H1 (cell line): ENCODE data around the gene TSPAN4.

Source experiments
- CEBPB ChIP-seq: IDR thresholded peaks from 2 replicates; pipeline ENCODE4 v1.6.1; 2012; ENCODE audit warnings: low read depth, low read length
- CHD1 ChIP-seq: IDR thresholded peaks from 2 replicates; pipeline ENCODE4 v1.6.1; 2012; ENCODE audit warnings: low read depth, low read length, improper control_type of control experiment
- CTCF ChIP-seq, 3 experiments: IDR thresholded peaks; 1 replicate in 2 of 3; 2 replicates in 1 of 3; pipeline versions ENCODE4 v1.5.1 to v1.6.1; 2011; ENCODE audit warnings: low read length in 3 of 3, mild to moderate bottlenecking in 3 of 3, inconsistent platforms in 2 of 3, low read depth in 1 of 3, moderate library complexity in 1 of 3; ENCODE audit not compliant: insufficient read depth in 1 of 3; ENCODE audit errors: control extremely low read depth in 1 of 3
- EP300 ChIP-seq, 2 experiments: IDR thresholded peaks; 1 replicate in 1 of 2; 2 replicates in 1 of 2; pipeline ENCODE4 v1.6.1; 2011 to 2012; ENCODE audit warnings: low read depth in 2 of 2, low read length in 2 of 2, mild to moderate bottlenecking in 2 of 2, borderline replicate concordance in 1 of 2, inconsistent platforms in 1 of 2, moderate library complexity in 1 of 2
- EZH2 ChIP-seq: fragments of 200-600 bp; sonication (generic); IDR thresholded peaks from 2 replicates; pipeline ENCODE4 v1.7.1; 2012; ENCODE audit warnings: low read depth, mild to moderate bottlenecking, moderate library complexity, low read length, inconsistent platforms; ENCODE audit not compliant: severe bottlenecking
- HDAC6 ChIP-seq: IDR thresholded peaks from one replicate; pipeline ENCODE4 v1.7.1; 2012; ENCODE audit warnings: low read depth, mild to moderate bottlenecking, inconsistent platforms, low read length, moderate library complexity
- MAX ChIP-seq: IDR thresholded peaks from 2 replicates; pipeline ENCODE4 v1.6.1; 2012; ENCODE audit warnings: inconsistent platforms
- POLR2A ChIP-seq, 2 experiments: IDR thresholded peaks; 1 replicate in 1 of 2; 2 replicates in 1 of 2; pipeline ENCODE4 v1.6.1; 2011; ENCODE audit warnings: low read depth in 2 of 2, low read length in 2 of 2, mild to moderate bottlenecking in 2 of 2; ENCODE audit errors: control extremely low read depth in 1 of 2
- POLR2AphosphoS5 ChIP-seq: IDR thresholded peaks from 2 replicates; pipeline ENCODE4 v1.6.1; 2011; ENCODE audit warnings: low read depth, low read length
- SIN3A ChIP-seq, 2 experiments: IDR thresholded peaks in 1 of 2; conservative IDR thresholded peaks in 1 of 2; 2 replicates each; pipeline ENCODE4 v1.6.1; 2011 to 2012; ENCODE audit warnings: low read length in 2 of 2, improper control_type of control experiment in 1 of 2, low read depth in 1 of 2, mild to moderate bottlenecking in 1 of 2
- SRF ChIP-seq: IDR thresholded peaks from 2 replicates; pipeline ENCODE4 v1.6.1; 2011; ENCODE audit warnings: mild to moderate bottlenecking, low read depth, low read length, moderate library complexity
- SUZ12 ChIP-seq: fragments of 200-600 bp; sonication (generic); IDR thresholded peaks from 2 replicates; pipeline ENCODE4 v1.6.1; 2012; ENCODE audit warnings: mild to moderate bottlenecking, inconsistent platforms, low read length, moderate library complexity, mixed read lengths
- TAF1 ChIP-seq: IDR thresholded peaks from 2 replicates; pipeline ENCODE4 v1.6.1; 2011; ENCODE audit warnings: mild to moderate bottlenecking, low read depth, low read length
- TCF12 ChIP-seq: IDR thresholded peaks from 2 replicates; pipeline ENCODE4 v1.6.1; 2011; ENCODE audit warnings: low read depth, mild to moderate bottlenecking, low read length

GRCh38 chr11:819129-819931 lies 23.3 kb upstream of the TSPAN4 start:
- TF ChIP-seq CTCF (IDR thresholded peaks at IDR 0.05; ENCODE audit: control extremely low read depth in 1 of 3, insufficient read depth in 1 of 3, low read depth in 1 of 3, low read length in 3 of 3) (no peak), EP300 (IDR thresholded peaks at IDR 0.05; ENCODE audit: borderline replicate concordance in 1 of 2, low read depth in 2 of 2, low read length in 2 of 2) (no peak), CHD1 (no peak), POLR2A (IDR thresholded peaks at IDR 0.05; ENCODE audit: control extremely low read depth in 1 of 2, low read depth in 2 of 2, low read length in 2 of 2) (peak in 1 of 2 experiments; percentile 82; a peak in 2 of 3 replicates), CEBPB (no peak), TAF1 (peak; percentile 85), POLR2AphosphoS5 (no peak), MAX (no peak), EZH2 (no peak), SIN3A (conservative IDR thresholded peaks at IDR 0.05 in 1 of 2, IDR thresholded peaks at IDR 0.05 in 1 of 2; ENCODE audit: low read depth in 1 of 2, low read length in 2 of 2) (no peak), SRF (no peak), HDAC6 (no peak), TCF12 (no peak), SUZ12 (no peak)
